Adipose tissue (tissue), 3 donors: ENCODE data around the gene ARHGEF7. TPM values are rescaled to one million over a fixed set of nuclear protein-coding genes. Genes with fewer than 3 reads are reported as not detected.

ENCODE experiments used
- H3K27ac ChIP-seq: one replicate; pipeline ENCODE4 v1.5.1; 2013; ENCODE audit warnings: low read depth, low read length
- WGBS, 3 donors: extraction: QIAGEN DNeasy Blood & Tissue Kit; methylation state at CpG; one replicate each; pipeline ENCODE4 v1.1.7; 2013; 5-methylcytosine and 5-hydroxymethylcytosine counted together
- polyA plus RNA-seq, 3 donors: library from polyadenylated mRNA; stranded (reverse); fragments of 200-250 nt; gene quantifications; one replicate each; pipeline ENCODE4 v1.2.3, GENCODE V29; 2013
- donor health status: healthy with polysubstance abuse.
- donor health status: Bipolar disorder and iron deficiency.
- donor health status: healthy.

ARHGEF7 gene
- polyA plus RNA-seq, 3 donors = 14.0 to 41.9 (median 27.8) TPM

- 85 to 90% (median 87%) methylated on average over 27 of the region's 27 CpGs for WGBS, 3 donors
- no peak overlapping the region for H3K27ac ChIP-seq
Measured at GRCh38 chr13:111228262-111229144, 113.4 kb downstream of the ARHGEF7 start.

- no peak overlapping the region for H3K27ac ChIP-seq
Measured at GRCh38 chr13:111230385-111230930, 115.3 kb downstream of the ARHGEF7 start.

GRCh38 chr13:111232191-111232590 lies 117.1 kb downstream of the ARHGEF7 start:
- WGBS, 3 donors = 93 to 98% (median 98%) methylated on average over 7 of the region's 7 CpGs

More at GRCh38 chr13:111230385-111230930, 115.3 kb downstream of the ARHGEF7 start:
- 75 to 85% (median 83%) methylated on average over 10 of the region's 10 CpGs for WGBS, 3 donors

GRCh38 chr13:111233080-111233479 lies 118.0 kb downstream of the ARHGEF7 start:
- WGBS, 3 donors = 43 to 91% (median 67%) methylated on average over 1 of the region's 1 CpG
- H3K27ac ChIP-seq = no peak overlapping the region

More at GRCh38 chr13:111232191-111232590, 117.1 kb downstream of the ARHGEF7 start:
- no peak overlapping the region for H3K27ac ChIP-seq

GRCh38 chr13:111239764-111240670 lies 124.9 kb downstream of the ARHGEF7 start:
- WGBS, 3 donors = 84 to 91% (median 87%) methylated on average over 15 of the region's 15 CpGs
- no peak overlapping the region for H3K27ac ChIP-seq

GRCh38 chr13:111241006-111241755 lies 126.1 kb downstream of the ARHGEF7 start:
- H3K27ac ChIP-seq = peak overlapping the region; percentile 46
- 88 to 91% (median 90%) methylated on average over 16 of the region's 16 CpGs for WGBS, 3 donors

GRCh38 chr13:111241862-111242261 lies 126.8 kb downstream of the ARHGEF7 start:
- WGBS, 3 donors = 80 to 93% (median 86%) methylated on average over 11 of the region's 11 CpGs

GRCh38 chr13:111242585-111242984 lies 127.5 kb downstream of the ARHGEF7 start:
- 93 to 96% (median 95%) methylated on average over 8 of the region's 8 CpGs for WGBS, 3 donors

More at GRCh38 chr13:111241862-111242261, 126.8 kb downstream of the ARHGEF7 start:
- H3K27ac ChIP-seq = no peak overlapping the region

GRCh38 chr13:111243981-111244380 lies 128.9 kb downstream of the ARHGEF7 start:
- WGBS, 3 donors = 91 to 97% (median 94%) methylated on average over 1 of the region's 1 CpG
- no peak overlapping the region for H3K27ac ChIP-seq

More at GRCh38 chr13:111242585-111242984, 127.5 kb downstream of the ARHGEF7 start:
- H3K27ac ChIP-seq = no peak overlapping the region

GRCh38 chr13:111245576-111246384 lies 130.7 kb downstream of the ARHGEF7 start:
- H3K27ac ChIP-seq = no peak overlapping the region
- 93 to 95% (median 94%) methylated on average over 11 of the region's 11 CpGs for WGBS, 3 donors

- WGBS, 3 donors = 31 to 81% (median 78%) methylated on average over 7 of the region's 7 CpGs
- H3K27ac ChIP-seq = no peak overlapping the region
Measured at GRCh38 chr13:111247552-111247951, 132.4 kb downstream of the ARHGEF7 start.

- WGBS, 3 donors = 30 to 87% (median 80%) methylated on average over 3 of the region's 3 CpGs
- no peak overlapping the region for H3K27ac ChIP-seq
Measured at GRCh38 chr13:111248822-111249221, 133.7 kb downstream of the ARHGEF7 start.

GRCh38 chr13:111249637-111250360 lies 134.7 kb downstream of the ARHGEF7 start:
- no peak overlapping the region for H3K27ac ChIP-seq
- WGBS, 3 donors = 93 to 98% (median 97%) methylated on average over 12 of the region's 12 CpGs

GRCh38 chr13:111251646-111252445 lies 136.7 kb downstream of the ARHGEF7 start:
- H3K27ac ChIP-seq = no peak overlapping the region
- WGBS, 3 donors = 88 to 90% (median 90%) methylated on average over 4 of the region's 4 CpGs

- 66 to 76% (median 74%) methylated on average over 6 of the region's 6 CpGs for WGBS, 3 donors
- H3K27ac ChIP-seq = no peak overlapping the region
Measured at GRCh38 chr13:111252446-111253364, 137.6 kb downstream of the ARHGEF7 start.
